Left lung (tissue), 10 donors: ENCODE measurements around the gene NPFFR1. TPM values are rescaled to one million over a fixed set of nuclear protein-coding genes. Genes with fewer than 3 reads are reported as not detected.

ENCODE experiments used
- ATAC-seq: fragments of 200-7000 bp; cut with Tn5 transposase; one replicate; pipeline ENCODE4 v1.9.1; 2020; ENCODE audit warnings: moderate library complexity
- DNase-seq, 4 donors: peaks; one replicate each; pipeline ENCODE4 v3.0.0-alpha.2; 2013 to 2020
- H3K27ac ChIP-seq, 2 donors: fragments of 200-600 bp; sonication (generic) in 1 of 2; one replicate each; pipeline versions ENCODE4 v1.5.0 to v1.8.0; 2020 to 2021
- H3K27me3 ChIP-seq, 2 donors: fragments of 200-600 bp; sonication (generic) in 1 of 2; one replicate each; pipeline versions ENCODE4 v1.5.0 to v1.8.0; 2020 to 2021
- H3K36me3 ChIP-seq, 2 donors: fragments of 200-600 bp; sonication (generic) in 1 of 2; one replicate each; pipeline versions ENCODE4 v1.5.0 to v1.8.0; 2020 to 2021
- H3K4me1 ChIP-seq, 2 donors: fragments of 200-600 bp; one replicate each; pipeline ENCODE4 v1.8.0; 2021
- H3K4me3 ChIP-seq, 2 donors: fragments of 200-600 bp; sonication (generic) in 1 of 2; one replicate each; pipeline versions ENCODE4 v1.5.0 to v1.8.0; 2020 to 2021; ENCODE audit warnings: mild to moderate bottlenecking in 1 of 2
- H3K9me3 ChIP-seq, 2 donors: fragments of 200-600 bp; sonication (generic) in 1 of 2; one replicate each; pipeline versions ENCODE4 v1.5.0 to v1.8.0; 2020 to 2021
- CTCF ChIP-seq, 2 donors: fragments of 200-600 bp; sonication (generic) in 1 of 2; IDR thresholded peaks; one replicate each; pipeline versions ENCODE4 v1.5.0 to v1.8.0; 2021; ENCODE audit warnings: antibody characterized with exemption in 2 of 2
- intact Hi-C, 2 donors: fragments of 100-400 bp; cut with DNase I; formaldehyde crosslinking; loops; one replicate each; pipeline versions ENCODE4 v1.11.2 to v1.14.2; 2022
- polyA plus RNA-seq, 6 donors: library from polyadenylated mRNA; unstranded; fragments of 120-200 nt; gene quantifications; one replicate each; pipeline ENCODE4 v1.2.1, GENCODE V29; 2013; ENCODE audit not compliant: insufficient read length in 6 of 6
- total RNA-seq, 2 donors: library from RNA; stranded (reverse); fragmentation: NEBNext Ultra II Directional; extraction: Animal tissue kit (Norgen Biotek cat#: 25700); gene quantifications; one replicate each; pipeline ENCODE4 v1.2.1, GENCODE V29; 2021
- donor health status: DM: no; HTN: yes; CAD: no.
- donor health status: DM: no; HTN: no; CAD: no.

NPFFR1 gene
- total and polyA plus RNA-seq, 8 donors, result 0.20 to 0.80 (median 0.42) TPM

GRCh38 chr10:70222340-70222794 lies 61.4 kb downstream of the NPFFR1 start:
- Histone ChIP-seq H3K4me1 (peaks cover 5 to 25% of the 10 kb centered on the region in 2 donors), H3K9me3 (no peaks in the 10 kb centered on the region), H3K27ac (no peak overlapping the region), H3K4me3 (no peak overlapping the region), H3K36me3 (peaks cover 0 to 30% of the 10 kb centered on the region in 2 donors), H3K27me3 (no peaks in the 10 kb centered on the region)
- no peak for TF ChIP-seq CTCF (IDR thresholded peaks at IDR 0.05)
- DNase-seq, result no peak
- ATAC-seq, result peak; percentile 58
- intact Hi-C loops, result no loop called here

- no peaks in the 10 kb centered on the region for H3K27me3 ChIP-seq
- peak overlapping the region; percentile 18 to 51 for H3K27ac ChIP-seq
- no peak for ATAC-seq
- TF ChIP-seq CTCF (IDR thresholded peaks at IDR 0.05), result no peak
- H3K4me1 ChIP-seq, result peaks cover 5 to 12% of the 10 kb centered on the region in 2 donors
- intact Hi-C loops, result no loop called here
- no peak for DNase-seq
- no peak overlapping the region for H3K4me3 ChIP-seq
- peaks cover 0 to 36% of the 10 kb centered on the region in 2 donors for H3K36me3 ChIP-seq
- no peaks in the 10 kb centered on the region for H3K9me3 ChIP-seq
These were observed 62.8 kb downstream of the NPFFR1 start for GRCh38 chr10:70221030-70221429.

- peaks cover 0 to 93% of the 10 kb centered on the region in 2 donors for H3K36me3 ChIP-seq
- H3K27ac ChIP-seq, result no peak overlapping the region
- intact Hi-C loops, result no loop called here
- H3K4me1 ChIP-seq, result no peaks in the 10 kb centered on the region
- no peak overlapping the region for H3K4me3 ChIP-seq
- no peak for TF ChIP-seq CTCF (IDR thresholded peaks at IDR 0.05)
- H3K9me3 ChIP-seq, result no peaks in the 10 kb centered on the region
- no peak for DNase-seq
- H3K27me3 ChIP-seq, result no peaks in the 10 kb centered on the region
- ATAC-seq, result no peak
These were observed 70.9 kb downstream of the NPFFR1 start for GRCh38 chr10:70212879-70213278.

GRCh38 chr10:70212277-70212676 lies 71.5 kb downstream of the NPFFR1 start:
- H3K27me3 ChIP-seq, result no peaks in the 10 kb centered on the region
- TF ChIP-seq CTCF (IDR thresholded peaks at IDR 0.05), result no peak
- no peak for DNase-seq
- H3K4me1 ChIP-seq, result no peaks in the 10 kb centered on the region
- H3K4me3 ChIP-seq, result no peak overlapping the region
- H3K36me3 ChIP-seq, result peaks cover 0 to 93% of the 10 kb centered on the region in 2 donors
- no peaks in the 10 kb centered on the region for H3K9me3 ChIP-seq
- no peak overlapping the region for H3K27ac ChIP-seq
- intact Hi-C loops, result no loop called here
- no peak for ATAC-seq

GRCh38 chr10:70206762-70207161 lies 77.0 kb downstream of the NPFFR1 start:
- DNase-seq (no peak), ATAC-seq (no peak)
- Histone ChIP-seq H3K4me3 (no peak overlapping the region), H3K27me3 (no peaks in the 10 kb centered on the region), H3K4me1 (no peaks in the 10 kb centered on the region), H3K27ac (no peak overlapping the region), H3K9me3 (no peaks in the 10 kb centered on the region), H3K36me3 (peaks cover 4 to 95% of the 10 kb centered on the region in 2 donors)
- intact Hi-C loops, result no loop called here
- TF ChIP-seq CTCF (IDR thresholded peaks at IDR 0.05), result no peak
